ENCODE results near the gene ALDH1L2.

GRCh38 chr12:105092336-105092735 is 8.1 kb upstream of the ALDH1L2 start:
- TF ChIP-seq CTCF (IDR thresholded peaks at IDR 0.05) (no peak), POLR2A (IDR thresholded peaks at IDR 0.05) (no peak)
